ENCODE results near the gene CCL11.

DNA sequence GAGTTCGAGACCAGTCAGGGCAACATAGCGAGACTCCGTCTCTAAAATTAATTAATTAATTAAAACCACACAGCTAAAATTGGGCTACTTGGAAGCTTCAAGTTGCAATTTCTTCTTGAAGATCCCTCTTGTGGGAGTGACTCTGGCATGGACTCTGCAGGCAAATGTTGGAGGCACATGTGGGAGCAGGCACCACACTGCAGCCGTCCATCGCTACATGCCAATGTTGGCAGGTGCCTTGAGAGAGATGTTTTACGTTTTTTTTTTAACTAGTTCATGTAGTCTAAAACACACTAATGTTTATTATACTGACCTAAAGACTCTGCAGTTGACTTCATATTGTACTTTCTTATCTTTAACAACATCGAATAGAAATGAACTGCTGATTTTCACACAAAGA, 25.7 kb downstream of the CCL11 start:
- no peak for TF ChIP-seq POLR2A (IDR thresholded peaks at IDR 0.05; ENCODE audit: low read depth, low read length)
- TF ChIP-seq POLR2AphosphoS5 (IDR thresholded peaks at IDR 0.05; ENCODE audit: low read depth, low read length): no peak

Measured in GM12891 (cell line).